ENCODE data around the gene ACTL10.

The ACTL10 gene

GRCh38 chr20:33656783-33657703 lies 9.7 kb upstream of the ACTL10 start:
- in situ Hi-C loops (cut with HindIII; ENCODE audit: low sequenced_read_pairs), result no loop called here
- TF ChIP-seq, protein P1, sequence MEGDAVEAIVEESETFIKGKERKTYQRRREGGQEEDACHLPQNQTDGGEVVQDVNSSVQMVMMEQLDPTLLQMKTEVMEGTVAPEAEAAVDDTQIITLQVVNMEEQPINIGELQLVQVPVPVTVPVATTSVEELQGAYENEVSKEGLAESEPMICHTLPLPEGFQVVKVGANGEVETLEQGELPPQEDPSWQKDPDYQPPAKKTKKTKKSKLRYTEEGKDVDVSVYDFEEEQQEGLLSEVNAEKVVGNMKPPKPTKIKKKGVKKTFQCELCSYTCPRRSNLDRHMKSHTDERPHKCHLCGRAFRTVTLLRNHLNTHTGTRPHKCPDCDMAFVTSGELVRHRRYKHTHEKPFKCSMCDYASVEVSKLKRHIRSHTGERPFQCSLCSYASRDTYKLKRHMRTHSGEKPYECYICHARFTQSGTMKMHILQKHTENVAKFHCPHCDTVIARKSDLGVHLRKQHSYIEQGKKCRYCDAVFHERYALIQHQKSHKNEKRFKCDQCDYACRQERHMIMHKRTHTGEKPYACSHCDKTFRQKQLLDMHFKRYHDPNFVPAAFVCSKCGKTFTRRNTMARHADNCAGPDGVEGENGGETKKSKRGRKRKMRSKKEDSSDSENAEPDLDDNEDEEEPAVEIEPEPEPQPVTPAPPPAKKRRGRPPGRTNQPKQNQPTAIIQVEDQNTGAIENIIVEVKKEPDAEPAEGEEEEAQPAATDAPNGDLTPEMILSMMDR (IDR thresholded peaks at IDR 0.05; ENCODE audit: low read depth, low read length, missing control alignments), result no peak
- no peak for DNase-seq (ENCODE audit: low read depth)
- no peak overlapping the region for H3K4me3 ChIP-seq (ENCODE audit: low read depth, low read length)

DNA sequence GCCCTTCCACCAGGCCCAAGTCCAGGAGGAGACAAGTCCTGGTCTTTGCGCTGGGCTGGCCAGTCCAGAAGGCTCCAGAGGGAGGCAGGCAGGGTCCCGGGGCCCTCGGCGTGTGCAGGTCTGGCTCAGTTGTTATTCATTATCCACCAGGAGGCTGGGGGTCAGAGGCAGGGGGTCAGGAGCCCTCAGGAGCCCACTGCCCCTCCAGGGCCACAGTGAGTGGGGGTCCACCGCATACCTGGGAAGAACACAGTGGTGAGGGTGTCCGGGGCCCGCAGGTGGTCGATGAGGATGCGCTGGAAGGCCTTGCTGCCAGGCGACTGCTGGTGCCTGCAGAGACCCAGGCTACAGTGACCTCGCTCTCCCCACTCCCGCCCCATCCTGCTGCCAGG lies 9.0 kb upstream of the ACTL10 start:
- in situ Hi-C loops (cut with HindIII; ENCODE audit: low sequenced_read_pairs), result no loop called here
- DNase-seq (ENCODE audit: low read depth), result no peak
- TF ChIP-seq, protein P1 (IDR thresholded peaks at IDR 0.05; ENCODE audit: low read depth, low read length, missing control alignments), result no peak
- H3K4me3 ChIP-seq (ENCODE audit: low read depth, low read length), result no peak overlapping the region

GRCh38 chr20:33658510-33658909 lies 8.2 kb upstream of the ACTL10 start:
- H3K4me3 ChIP-seq (ENCODE audit: low read depth, low read length), result no peak overlapping the region
- in situ Hi-C loops (cut with HindIII; ENCODE audit: low sequenced_read_pairs), result no loop called here
- TF ChIP-seq, protein P1 (IDR thresholded peaks at IDR 0.05; ENCODE audit: low read depth, low read length, missing control alignments), result no peak
- DNase-seq (ENCODE audit: low read depth), result no peak

GRCh38 chr20:33658929-33659328 lies 7.8 kb upstream of the ACTL10 start:
- no peak for DNase-seq (ENCODE audit: low read depth)
- in situ Hi-C loops (cut with HindIII; ENCODE audit: low sequenced_read_pairs), result no loop called here
- no peak overlapping the region for H3K4me3 ChIP-seq (ENCODE audit: low read depth, low read length)
- TF ChIP-seq, protein P1 (IDR thresholded peaks at IDR 0.05; ENCODE audit: low read depth, low read length, missing control alignments), result no peak

- no peak for DNase-seq (ENCODE audit: low read depth)
- in situ Hi-C loops (cut with HindIII; ENCODE audit: low sequenced_read_pairs), result no loop called here
- TF ChIP-seq, protein P1 (IDR thresholded peaks at IDR 0.05; ENCODE audit: low read depth, low read length, missing control alignments), result no peak
- H3K4me3 ChIP-seq (ENCODE audit: low read depth, low read length), result no peak overlapping the region
These were observed 7.3 kb upstream of the ACTL10 start for GRCh38 chr20:33659341-33660034.

- DNase-seq (ENCODE audit: low read depth), result no peak
- in situ Hi-C loops (cut with HindIII; ENCODE audit: low sequenced_read_pairs), result no loop called here
- TF ChIP-seq, protein P1 (IDR thresholded peaks at IDR 0.05; ENCODE audit: low read depth, low read length, missing control alignments), result no peak
- no peak overlapping the region for H3K4me3 ChIP-seq (ENCODE audit: low read depth, low read length)
These were observed 6.6 kb upstream of the ACTL10 start for GRCh38 chr20:33660035-33660684.

Data from astrocyte of the cerebellum (primary cell).